ENCODE results near the gene ABLIM2.

Gene ABLIM2

GRCh38 chr4:7993671-7994070 lies 164.9 kb downstream of the ABLIM2 start:
- no peak for DNase-seq

- no peak for DNase-seq
These were observed 165.8 kb downstream of the ABLIM2 start for GRCh38 chr4:7992846-7993245.

GRCh38 chr4:7990807-7991459 lies 167.7 kb downstream of the ABLIM2 start:
- no peak for DNase-seq

GRCh38 chr4:7989654-7990053 lies 169.0 kb downstream of the ABLIM2 start:
- DNase-seq = no peak

- DNase-seq = no peak
These were observed 170.2 kb downstream of the ABLIM2 start for GRCh38 chr4:7988437-7988836.

- peak; percentile 74 for DNase-seq
These were observed 171.2 kb downstream of the ABLIM2 start for GRCh38 chr4:7987148-7987989.

- DNase-seq = no peak
These were observed 172.6 kb downstream of the ABLIM2 start for GRCh38 chr4:7985891-7986441.

GRCh38 chr4:7985072-7985471 lies 173.5 kb downstream of the ABLIM2 start:
- no peak for DNase-seq

GRCh38 chr4:7984286-7984925 lies 174.2 kb downstream of the ABLIM2 start:
- no peak for DNase-seq

GRCh38 chr4:7983296-7983695 lies 175.3 kb downstream of the ABLIM2 start:
- no peak for DNase-seq

GRCh38 chr4:7981738-7982394 lies 176.7 kb downstream of the ABLIM2 start:
- no peak for DNase-seq

GRCh38 chr4:7980036-7980435 lies 178.6 kb downstream of the ABLIM2 start:
- DNase-seq = no peak

GRCh38 chr4:7979652-7979968 lies 179.0 kb downstream of the ABLIM2 start:
- no peak for DNase-seq

- no peak for DNase-seq
These were observed 179.5 kb downstream of the ABLIM2 start for GRCh38 chr4:7978907-7979651.

GRCh38 chr4:7978489-7978888 lies 180.1 kb downstream of the ABLIM2 start:
- no peak for DNase-seq

GRCh38 chr4:7976634-7977033 lies 182.0 kb downstream of the ABLIM2 start:
- DNase-seq = no peak

GRCh38 chr4:7976025-7976424 lies 182.6 kb downstream of the ABLIM2 start:
- no peak for DNase-seq

GRCh38 chr4:7974425-7974824 lies 184.2 kb downstream of the ABLIM2 start:
- DNase-seq = no peak

- DNase-seq = no peak
These were observed 185.1 kb downstream of the ABLIM2 start for GRCh38 chr4:7973545-7973981.

GRCh38 chr4:7971881-7972500 lies 186.6 kb downstream of the ABLIM2 start:
- peak; percentile 17 for DNase-seq

- DNase-seq = peak; percentile 16
These were observed 187.4 kb downstream of the ABLIM2 start for GRCh38 chr4:7971159-7971631.

All from left hindlimb (tissue), 1 donor.